Occipital lobe (tissue), 2 donors: ENCODE data around the gene MAP7. TPM values are rescaled to one million over a fixed set of nuclear protein-coding genes. Genes with fewer than 3 reads are reported as not detected.
"Not testable (repeated sequence)": the region's sequence is repeated elsewhere in the genome, so short reads cannot be mapped to it uniquely, and the experiment has no call there.

Experiments used
- DNase-seq: peaks from one replicate; lab custom pipeline; 2025; lab: John Stamatoyannopoulos, UW
- total RNA-seq: library from RNA; depleted of rRNA; stranded (reverse); fragments of >200 nt; gene quantifications from one replicate; pipeline ENCODE4 v1.2.3, GENCODE V29; 2014

Gene MAP7
- total RNA-seq, 1 donor from 2014 or later = 6.1 TPM

DNA sequence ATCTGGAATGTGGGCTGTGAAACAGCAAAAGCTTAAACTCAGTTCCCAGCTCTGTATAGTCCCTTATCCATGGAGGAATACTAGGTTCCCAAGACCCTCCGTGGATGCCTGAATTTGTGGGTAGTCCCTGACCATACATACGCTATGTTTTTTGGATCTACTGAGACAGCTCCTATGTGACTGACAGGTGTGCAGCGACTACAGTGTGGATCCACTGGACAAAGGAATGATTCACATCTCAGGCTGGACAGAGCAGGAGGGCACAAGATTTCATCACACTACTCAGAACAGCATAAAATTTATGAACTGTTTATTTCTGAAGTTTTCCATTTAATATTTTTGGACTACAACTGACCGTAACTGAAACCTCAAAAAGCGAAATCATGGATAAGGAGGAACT is 125.3 kb downstream of the MAP7 start:
- DNase-seq = no peak

- DNase-seq = no peak
Measured at GRCh38 chr6:136424450-136424849, 125.8 kb downstream of the MAP7 start.

GRCh38 chr6:136421537-136422158 is 128.6 kb downstream of the MAP7 start:
- no peak for DNase-seq

DNA sequence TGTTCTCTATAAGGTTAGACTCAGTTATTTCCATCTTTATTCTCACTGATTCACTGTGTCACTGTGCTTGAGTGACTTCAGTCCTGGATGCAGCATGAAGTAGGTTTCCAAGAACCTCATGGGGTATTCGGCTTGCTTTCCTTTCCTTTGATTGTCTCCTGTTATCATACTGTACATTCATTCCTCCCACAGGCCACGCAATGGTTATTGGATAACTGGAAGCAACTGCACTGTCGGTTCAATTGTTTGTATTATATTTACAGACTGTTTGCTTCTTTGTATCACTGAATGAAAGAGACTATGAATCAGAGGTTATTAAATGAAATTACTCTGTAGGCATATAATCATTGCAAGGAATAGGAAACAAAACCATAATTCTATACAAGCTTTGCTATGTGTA is 129.4 kb downstream of the MAP7 start:
- DNase-seq = no peak

GRCh38 chr6:136415351-136416007 is 134.7 kb downstream of the MAP7 start:
- DNase-seq = no peak

GRCh38 chr6:136412410-136412809 is 137.8 kb downstream of the MAP7 start:
- DNase-seq = no peak

DNA sequence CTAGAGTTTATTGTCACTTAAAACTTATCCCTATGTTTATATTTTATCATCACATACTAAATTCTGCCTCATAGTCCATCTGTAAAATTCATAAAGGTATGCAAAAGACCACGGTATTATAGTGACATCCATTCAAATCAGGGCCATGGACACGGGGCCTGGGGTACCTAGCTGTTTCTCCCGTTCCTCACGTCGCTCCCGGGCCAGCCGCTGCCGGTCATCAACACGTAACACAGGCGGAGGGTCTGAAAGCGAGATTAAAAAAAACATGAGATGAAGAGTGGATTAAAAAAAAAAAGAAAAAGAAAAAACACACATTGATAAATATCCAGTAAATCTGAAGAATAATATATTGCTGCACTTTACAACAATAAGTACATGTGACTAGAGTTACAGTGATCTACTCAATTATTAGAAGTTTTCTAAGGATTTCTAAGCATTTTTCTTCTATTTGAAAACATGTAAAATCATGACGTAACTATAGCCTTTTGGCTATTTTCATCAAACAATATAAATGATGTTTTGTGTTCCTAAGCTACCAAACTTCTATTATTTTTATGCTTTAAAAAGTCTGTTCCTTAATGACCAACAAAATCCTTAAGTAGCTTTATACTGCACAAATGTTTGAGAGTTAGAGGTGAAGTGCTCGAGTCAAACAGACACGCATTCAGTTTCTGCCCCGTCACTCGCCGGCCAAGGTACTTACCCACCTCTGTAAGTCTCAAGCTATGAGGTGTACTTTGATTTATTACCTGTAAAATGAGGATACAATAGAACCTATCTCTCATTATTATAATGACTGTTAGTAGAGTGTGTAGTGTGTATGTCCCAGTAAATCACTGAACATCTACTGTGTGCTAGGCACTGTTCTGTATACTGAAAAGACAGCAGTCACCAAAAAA is 138.5 kb downstream of the MAP7 start:
- no peak for DNase-seq

DNA sequence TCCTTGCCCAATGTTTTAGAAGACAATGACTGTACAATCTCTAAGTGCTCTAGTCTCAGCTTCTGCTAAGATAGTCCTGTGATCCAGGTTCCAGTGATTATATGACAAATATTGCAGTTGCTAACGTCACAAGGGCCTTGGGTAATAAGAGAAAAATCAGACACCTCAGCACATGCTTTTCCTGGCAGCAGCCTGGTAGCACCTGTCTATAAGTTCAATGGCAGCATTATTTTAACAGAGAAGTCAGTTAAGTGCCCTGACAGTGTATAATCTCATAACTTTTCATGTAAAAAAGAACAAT is 139.2 kb downstream of the MAP7 start:
- no peak for DNase-seq

GRCh38 chr6:136410201-136411024 is 139.8 kb downstream of the MAP7 start:
- DNase-seq = no peak

- no peak for DNase-seq
Measured at GRCh38 chr6:136409597-136409996, 140.6 kb downstream of the MAP7 start.

- DNase-seq = no peak
Measured at GRCh38 chr6:136408204-136408603, 142.0 kb downstream of the MAP7 start.

DNA sequence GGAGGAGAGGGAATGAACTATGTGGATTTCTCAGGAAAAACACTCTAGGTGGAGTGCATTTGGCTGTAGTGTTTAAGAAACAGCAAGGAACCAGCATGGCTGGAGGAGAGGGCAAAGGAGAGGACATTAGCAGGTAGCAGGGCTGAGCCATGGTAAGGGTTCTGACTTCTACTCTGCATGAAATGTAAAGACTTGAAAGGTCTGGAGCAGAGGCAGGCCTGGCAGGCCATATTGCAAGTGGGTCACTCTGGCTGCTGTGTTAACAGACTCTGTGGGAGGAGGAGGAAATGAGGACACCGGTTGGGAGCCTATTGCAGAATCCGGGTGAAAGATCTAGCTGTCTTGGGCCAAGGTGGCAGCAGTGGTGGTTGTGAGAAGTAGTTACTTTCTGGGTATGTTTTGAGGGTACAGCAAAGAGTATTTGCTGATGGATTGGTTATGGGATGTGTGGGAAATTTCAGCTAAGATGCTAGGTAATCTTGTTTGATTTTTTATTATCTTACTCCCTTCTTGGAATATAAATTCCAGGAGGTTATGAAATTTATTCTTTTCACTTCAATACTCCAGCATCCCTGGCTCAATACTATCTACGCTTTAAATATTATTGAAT is 144.7 kb downstream of the MAP7 start:
- no peak for DNase-seq

GRCh38 chr6:136404627-136405419 is 145.4 kb downstream of the MAP7 start:
- DNase-seq = no peak

- no peak for DNase-seq
Measured at GRCh38 chr6:136404007-136404406, 146.2 kb downstream of the MAP7 start.

DNA sequence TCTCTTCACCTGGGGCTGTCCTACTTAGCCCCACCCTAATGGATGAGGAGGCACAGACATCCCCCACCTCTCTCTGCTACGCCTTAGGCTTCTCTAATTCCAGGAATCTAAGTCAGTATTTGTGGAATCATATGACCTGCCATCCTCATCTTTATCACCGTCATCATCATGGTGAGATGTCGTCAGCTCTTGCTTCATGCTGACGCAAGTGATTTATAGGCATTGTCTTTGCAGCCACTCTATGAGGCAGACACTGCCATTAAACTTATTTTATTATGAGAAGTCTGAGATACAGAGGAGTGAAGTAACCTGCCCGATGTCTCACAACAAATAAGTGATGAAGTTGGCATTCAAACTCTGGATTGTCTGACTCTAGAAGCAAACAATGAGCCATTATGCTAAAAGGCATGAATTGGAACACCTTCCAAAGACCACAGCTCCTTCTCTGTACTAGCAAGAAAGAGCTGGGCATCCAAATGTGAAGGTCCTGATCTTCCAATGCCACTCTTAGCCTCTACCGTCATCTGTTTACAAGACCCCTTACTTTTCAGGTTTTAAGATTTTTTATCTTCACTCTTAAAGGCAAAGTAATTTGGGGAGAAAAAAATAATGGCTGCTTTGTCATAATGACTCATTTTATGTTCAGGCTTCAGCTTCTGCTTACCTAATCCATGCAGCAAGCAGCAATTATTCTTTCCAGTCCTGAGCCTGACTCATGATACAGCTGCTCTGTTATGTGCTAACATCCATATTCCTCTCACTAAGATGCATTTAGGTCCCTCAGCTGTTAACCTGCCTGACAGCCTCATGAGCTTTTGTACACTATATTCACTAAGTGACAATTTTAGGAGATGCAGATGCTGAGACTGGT is 146.9 kb downstream of the MAP7 start:
- DNase-seq = no peak

DNA sequence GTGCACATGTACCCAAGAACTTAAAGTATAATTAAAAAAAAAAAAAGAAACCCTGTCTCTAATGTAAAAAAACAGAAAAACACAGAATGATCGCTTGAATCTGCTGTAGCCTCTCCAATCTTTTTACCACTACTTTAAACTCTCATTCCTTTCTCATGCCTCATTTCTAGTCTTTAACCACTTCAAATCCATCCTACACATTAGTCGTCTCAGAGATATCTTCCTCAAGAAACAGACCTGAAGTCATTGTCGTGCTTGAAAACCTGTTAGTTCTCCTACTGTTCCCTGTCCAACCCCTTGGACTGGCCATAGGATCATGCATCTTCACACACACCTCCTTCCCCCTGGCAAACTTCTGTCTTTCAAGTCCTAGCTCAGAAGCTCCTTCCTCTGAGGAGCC is 148.5 kb downstream of the MAP7 start:
- no peak for DNase-seq

DNA sequence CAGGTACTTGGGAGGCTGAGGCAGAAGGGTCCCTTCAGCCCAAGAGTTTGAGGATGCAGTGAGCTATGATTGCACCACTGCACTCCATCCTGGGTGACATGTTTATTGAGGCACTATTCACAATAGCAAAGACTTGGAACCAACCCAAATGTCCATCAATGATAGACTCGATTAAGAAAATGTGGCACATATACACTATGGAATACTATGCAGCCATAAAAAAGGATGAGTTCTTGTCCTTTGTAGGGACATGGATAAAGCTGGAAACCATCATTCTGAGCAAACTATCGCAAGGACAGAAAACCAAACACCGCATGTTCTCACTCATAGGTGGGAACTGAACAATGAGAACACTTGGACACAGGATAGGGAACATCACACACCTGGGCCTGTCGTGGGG is 149.0 kb downstream of the MAP7 start:
- not testable (repeated sequence) for DNase-seq

GRCh38 chr6:136398453-136398852 is 151.8 kb downstream of the MAP7 start:
- no peak for DNase-seq

DNA sequence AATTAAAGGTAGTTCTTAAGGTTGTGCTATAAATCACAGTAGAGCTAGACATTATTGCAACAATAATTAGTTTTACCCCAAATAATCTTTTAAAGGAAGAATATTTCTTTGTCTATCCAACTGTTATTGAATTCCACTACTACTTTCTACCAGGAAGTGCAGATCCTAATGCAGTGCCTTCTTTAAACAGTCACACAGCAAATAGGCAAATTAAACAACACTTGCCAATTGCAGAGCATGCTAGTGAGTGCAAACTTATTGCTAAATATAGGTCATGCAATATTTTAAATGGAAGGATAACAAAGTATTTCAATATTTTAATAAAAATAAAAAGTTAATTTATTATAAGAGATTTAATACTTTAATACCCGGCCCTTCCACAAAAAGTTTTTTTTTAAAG is 153.3 kb downstream of the MAP7 start:
- DNase-seq = no peak

DNA sequence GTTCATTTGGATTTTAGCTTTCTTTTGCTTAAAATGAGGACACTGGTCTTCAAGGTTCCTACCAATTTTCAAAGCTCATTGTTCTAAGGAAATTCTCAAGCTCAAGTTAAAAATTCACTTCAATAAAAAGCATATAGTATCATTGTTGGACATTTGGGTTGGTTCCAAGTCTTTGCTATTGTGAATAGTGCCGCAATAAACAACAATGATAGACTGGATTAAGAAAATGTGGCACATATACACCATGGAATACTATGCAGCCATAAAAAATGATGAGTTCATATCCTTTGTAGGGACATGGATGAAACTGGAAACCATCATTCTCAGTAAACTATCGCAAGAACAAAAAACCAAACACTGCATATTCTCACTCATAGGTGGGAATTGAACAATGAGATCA is 159.3 kb downstream of the MAP7 start:
- not testable (repeated sequence) for DNase-seq
